HepG2 (cell line): ENCODE measurements around the gene XRCC1. TPM values are rescaled to one million over a fixed set of nuclear protein-coding genes. Genes with fewer than 3 reads are reported as not detected.

Experiments used
- ATF7 ChIP-seq, 2 experiments: fragments of 450-650 bp in 1 of 2; sonication (generic) in 1 of 2; formaldehyde crosslinking in 1 of 2; IDR thresholded peaks; 2 replicates each; pipeline versions ENCODE4 v1.4.0 to v1.6.1; 2016 to 2020; ENCODE audit warnings: antibody characterized with exemption in 1 of 2, mild to moderate bottlenecking in 1 of 2, missing genetic modification reagents in 1 of 2
- DPF2 ChIP-seq: sonication (generic); formaldehyde crosslinking; IDR thresholded peaks from 2 replicates; pipeline ENCODE4 v1.4.0; 2020; ENCODE audit warnings: mild to moderate bottlenecking, low read depth, missing genetic modification reagents, borderline replicate concordance
- ETV5 ChIP-seq: IDR thresholded peaks from 2 replicates; pipeline ENCODE4 v1.6.1; 2018; ENCODE audit warnings: missing biosample characterization, missing genetic modification reagents, inconsistent platforms, borderline replicate concordance
- FOXJ3 ChIP-seq: sonication (generic); formaldehyde crosslinking; IDR thresholded peaks from 2 replicates; pipeline ENCODE4 v1.4.0; 2020; ENCODE audit warnings: missing genetic modification reagents, mild to moderate bottlenecking, borderline replicate concordance
- NFE2L1 ChIP-seq: sonication (generic); formaldehyde crosslinking; IDR thresholded peaks from 2 replicates; pipeline ENCODE4 v1.4.0; 2020; ENCODE audit warnings: missing genetic modification reagents, mild to moderate bottlenecking, borderline replicate concordance
- RORA ChIP-seq: sonication (generic); formaldehyde crosslinking; IDR thresholded peaks from 2 replicates; pipeline ENCODE4 v1.5.0; 2020; ENCODE audit warnings: mild to moderate bottlenecking, missing genetic modification reagents, moderate library complexity
- TGIF2 ChIP-seq: IDR thresholded peaks from 2 replicates; pipeline ENCODE4 v1.6.1; 2016; ENCODE audit warnings: control low read depth, missing compliant biosample characterization
- ZC3H4 ChIP-seq: sonication (generic); formaldehyde crosslinking; IDR thresholded peaks from 2 replicates; pipeline ENCODE4 v1.4.0; 2020; ENCODE audit warnings: missing genetic modification reagents, borderline replicate concordance
- ZFP1 ChIP-seq: IDR thresholded peaks from 2 replicates; pipeline ENCODE4 v1.6.1; 2016
- ZNF20 ChIP-seq: sonication (generic); formaldehyde crosslinking; IDR thresholded peaks from 2 replicates; pipeline ENCODE4 v1.4.0; 2020; ENCODE audit warnings: mild to moderate bottlenecking, moderate library complexity, missing genetic modification reagents
- ZNF260 ChIP-seq: sonication (generic); formaldehyde crosslinking; IDR thresholded peaks from 2 replicates; pipeline ENCODE4 v1.4.0; 2020; ENCODE audit warnings: missing genetic modification reagents, low read depth, mild to moderate bottlenecking, borderline replicate concordance
- ZNF484 ChIP-seq: sonication (generic); formaldehyde crosslinking; IDR thresholded peaks from 2 replicates; pipeline ENCODE4 v1.5.1; 2020; ENCODE audit warnings: mild to moderate bottlenecking, low read depth, missing genetic modification reagents, borderline replicate concordance
- ZNF766 ChIP-seq: sonication (generic); formaldehyde crosslinking; IDR thresholded peaks from 2 replicates; pipeline ENCODE4 v1.5.0; 2020; ENCODE audit warnings: missing genetic modification reagents, borderline replicate concordance
- ZNF772 ChIP-seq: sonication (generic); formaldehyde crosslinking; IDR thresholded peaks from 2 replicates; pipeline ENCODE4 v1.5.0; 2020; ENCODE audit warnings: mild to moderate bottlenecking, missing genetic modification reagents
- polyA plus RNA-seq, 8 experiments: library from polyadenylated mRNA; depleted of rRNA in 3 of 8; stranded (reverse) in 7 of 8; unstranded in 1 of 8; fragments of >200 nt; fragmentation: Illumina TruSeq in 4 of 8; extraction: Trizol in 4 of 8; gene quantifications; 2 replicates each; pipeline versions ENCODE4 v1.2.1 to v1.2.3, GENCODE V29; 2011 to 2016; ENCODE audit warnings: low read depth in 4 of 8, missing spikeins in 1 of 8, mixed read lengths in 1 of 8; ENCODE audit not compliant: insufficient read depth in 1 of 8
- total RNA-seq, 5 experiments: library from RNA; depleted of rRNA; stranded (reverse); fragments of >200 nt; fragmentation: Illumina TruSeq; extraction: Trizol; gene quantifications; 2 replicates each; pipeline ENCODE4 v1.2.3, GENCODE V29; 2016; ENCODE audit warnings: low read depth in 1 of 5
- TF ChIP-seq, protein P1 (sequence below): sonication (generic); formaldehyde crosslinking; IDR thresholded peaks from 2 replicates; pipeline ENCODE4 v1.9.0; 2022; ENCODE audit warnings: missing genetic modification reagents, mild to moderate bottlenecking, borderline replicate concordance
- TF ChIP-seq, protein P2 (sequence below): sonication (generic); formaldehyde crosslinking; IDR thresholded peaks from 2 replicates; pipeline ENCODE4 v1.4.0; 2020; ENCODE audit warnings: low read depth, mild to moderate bottlenecking, missing genetic modification reagents
- TF ChIP-seq, protein P3 (sequence below): sonication (generic); formaldehyde crosslinking; IDR thresholded peaks from 2 replicates; pipeline ENCODE4 v1.4.0; 2020; ENCODE audit warnings: mild to moderate bottlenecking, missing genetic modification reagents
- TF ChIP-seq, protein P4 (sequence below): sonication (generic); formaldehyde crosslinking; IDR thresholded peaks from 2 replicates; pipeline ENCODE4 v1.5.1; 2020; ENCODE audit warnings: mild to moderate bottlenecking, missing genetic modification reagents, borderline replicate concordance

The XRCC1 gene
- total and polyA plus RNA-seq, 2 of the 13 experiments (the other 11 are each of a cell fraction or from before 2014, with no cell fraction given), result 24.7 to 26.3 TPM

DNA sequence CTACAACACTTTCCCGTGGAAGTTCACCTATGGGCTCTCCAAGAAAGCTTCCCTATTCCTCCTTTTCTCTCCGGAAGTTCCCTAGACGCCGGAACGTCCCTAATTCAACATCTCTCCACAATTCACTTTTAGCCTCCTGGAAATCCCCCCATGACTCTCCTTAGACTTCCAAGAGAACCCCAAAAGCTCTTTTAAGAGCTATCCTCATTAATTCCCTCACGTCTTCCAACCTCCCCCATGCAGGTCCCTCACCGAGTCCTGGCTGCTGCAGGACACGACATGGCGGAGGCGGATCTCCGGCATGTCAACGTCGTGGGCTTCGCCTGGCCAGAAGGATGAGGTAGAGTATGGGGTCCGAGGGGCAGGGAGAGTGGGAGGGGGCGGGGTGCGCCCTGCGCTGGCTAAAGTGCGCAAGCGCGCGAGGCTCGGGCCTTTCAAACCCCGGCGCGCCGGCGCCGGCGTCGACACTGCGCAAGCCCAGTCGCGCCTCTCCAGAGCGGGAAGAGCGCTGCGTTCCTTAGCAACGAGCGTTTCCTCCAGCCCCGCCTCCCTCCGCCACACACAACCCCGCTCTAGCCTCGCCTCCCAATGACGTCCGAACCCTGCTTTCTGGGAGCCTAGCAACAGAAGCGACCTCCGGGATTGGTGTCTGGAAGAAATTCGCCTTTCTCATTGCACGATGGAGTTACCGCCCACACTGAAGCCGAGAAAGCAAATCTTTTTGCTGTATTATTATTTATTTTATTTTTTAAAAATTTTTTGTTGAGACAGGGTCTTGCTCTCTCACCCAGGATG, at the start of gene XRCC1, which contains the start of gene PINLYP (continued):
- TF ChIP-seq, protein P1, sequence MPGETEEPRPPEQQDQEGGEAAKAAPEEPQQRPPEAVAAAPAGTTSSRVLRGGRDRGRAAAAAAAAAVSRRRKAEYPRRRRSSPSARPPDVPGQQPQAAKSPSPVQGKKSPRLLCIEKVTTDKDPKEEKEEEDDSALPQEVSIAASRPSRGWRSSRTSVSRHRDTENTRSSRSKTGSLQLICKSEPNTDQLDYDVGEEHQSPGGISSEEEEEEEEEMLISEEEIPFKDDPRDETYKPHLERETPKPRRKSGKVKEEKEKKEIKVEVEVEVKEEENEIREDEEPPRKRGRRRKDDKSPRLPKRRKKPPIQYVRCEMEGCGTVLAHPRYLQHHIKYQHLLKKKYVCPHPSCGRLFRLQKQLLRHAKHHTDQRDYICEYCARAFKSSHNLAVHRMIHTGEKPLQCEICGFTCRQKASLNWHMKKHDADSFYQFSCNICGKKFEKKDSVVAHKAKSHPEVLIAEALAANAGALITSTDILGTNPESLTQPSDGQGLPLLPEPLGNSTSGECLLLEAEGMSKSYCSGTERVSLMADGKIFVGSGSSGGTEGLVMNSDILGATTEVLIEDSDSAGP (CRISPR knock-in tag), result no peak
- TF ChIP-seq, protein P2, sequence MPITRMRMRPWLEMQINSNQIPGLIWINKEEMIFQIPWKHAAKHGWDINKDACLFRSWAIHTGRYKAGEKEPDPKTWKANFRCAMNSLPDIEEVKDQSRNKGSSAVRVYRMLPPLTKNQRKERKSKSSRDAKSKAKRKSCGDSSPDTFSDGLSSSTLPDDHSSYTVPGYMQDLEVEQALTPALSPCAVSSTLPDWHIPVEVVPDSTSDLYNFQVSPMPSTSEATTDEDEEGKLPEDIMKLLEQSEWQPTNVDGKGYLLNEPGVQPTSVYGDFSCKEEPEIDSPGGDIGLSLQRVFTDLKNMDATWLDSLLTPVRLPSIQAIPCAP (CRISPR knock-in tag), result no peak
- TF ChIP-seq DPF2 (no peak), ZNF772 (CRISPR knock-in tag) (no peak), ATF7 (IDR thresholded peaks at IDR 0.05) (no peak), ATF7 (CRISPR knock-in tag; IDR thresholded peaks at IDR 0.05) (no peak), FOXJ3 (CRISPR knock-in tag) (no peak), ZFP1 (CRISPR knock-in tag) (0 out of 2 replicates have a peak, but pooled peaks have one; percentile 12), ETV5 (CRISPR knock-in tag) (no peak), ZNF260 (no peak), TGIF2 (no peak), ZNF20 (CRISPR knock-in tag) (no peak), NFE2L1 (no peak), ZNF766 (CRISPR knock-in tag) (no peak), ZC3H4 (no peak), RORA (no peak), ZNF484 (no peak)
- TF ChIP-seq, protein P3, sequence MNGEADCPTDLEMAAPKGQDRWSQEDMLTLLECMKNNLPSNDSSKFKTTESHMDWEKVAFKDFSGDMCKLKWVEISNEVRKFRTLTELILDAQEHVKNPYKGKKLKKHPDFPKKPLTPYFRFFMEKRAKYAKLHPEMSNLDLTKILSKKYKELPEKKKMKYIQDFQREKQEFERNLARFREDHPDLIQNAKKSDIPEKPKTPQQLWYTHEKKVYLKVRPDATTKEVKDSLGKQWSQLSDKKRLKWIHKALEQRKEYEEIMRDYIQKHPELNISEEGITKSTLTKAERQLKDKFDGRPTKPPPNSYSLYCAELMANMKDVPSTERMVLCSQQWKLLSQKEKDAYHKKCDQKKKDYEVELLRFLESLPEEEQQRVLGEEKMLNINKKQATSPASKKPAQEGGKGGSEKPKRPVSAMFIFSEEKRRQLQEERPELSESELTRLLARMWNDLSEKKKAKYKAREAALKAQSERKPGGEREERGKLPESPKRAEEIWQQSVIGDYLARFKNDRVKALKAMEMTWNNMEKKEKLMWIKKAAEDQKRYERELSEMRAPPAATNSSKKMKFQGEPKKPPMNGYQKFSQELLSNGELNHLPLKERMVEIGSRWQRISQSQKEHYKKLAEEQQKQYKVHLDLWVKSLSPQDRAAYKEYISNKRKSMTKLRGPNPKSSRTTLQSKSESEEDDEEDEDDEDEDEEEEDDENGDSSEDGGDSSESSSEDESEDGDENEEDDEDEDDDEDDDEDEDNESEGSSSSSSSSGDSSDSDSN (CRISPR knock-in tag), result no peak
- TF ChIP-seq, protein P4, sequence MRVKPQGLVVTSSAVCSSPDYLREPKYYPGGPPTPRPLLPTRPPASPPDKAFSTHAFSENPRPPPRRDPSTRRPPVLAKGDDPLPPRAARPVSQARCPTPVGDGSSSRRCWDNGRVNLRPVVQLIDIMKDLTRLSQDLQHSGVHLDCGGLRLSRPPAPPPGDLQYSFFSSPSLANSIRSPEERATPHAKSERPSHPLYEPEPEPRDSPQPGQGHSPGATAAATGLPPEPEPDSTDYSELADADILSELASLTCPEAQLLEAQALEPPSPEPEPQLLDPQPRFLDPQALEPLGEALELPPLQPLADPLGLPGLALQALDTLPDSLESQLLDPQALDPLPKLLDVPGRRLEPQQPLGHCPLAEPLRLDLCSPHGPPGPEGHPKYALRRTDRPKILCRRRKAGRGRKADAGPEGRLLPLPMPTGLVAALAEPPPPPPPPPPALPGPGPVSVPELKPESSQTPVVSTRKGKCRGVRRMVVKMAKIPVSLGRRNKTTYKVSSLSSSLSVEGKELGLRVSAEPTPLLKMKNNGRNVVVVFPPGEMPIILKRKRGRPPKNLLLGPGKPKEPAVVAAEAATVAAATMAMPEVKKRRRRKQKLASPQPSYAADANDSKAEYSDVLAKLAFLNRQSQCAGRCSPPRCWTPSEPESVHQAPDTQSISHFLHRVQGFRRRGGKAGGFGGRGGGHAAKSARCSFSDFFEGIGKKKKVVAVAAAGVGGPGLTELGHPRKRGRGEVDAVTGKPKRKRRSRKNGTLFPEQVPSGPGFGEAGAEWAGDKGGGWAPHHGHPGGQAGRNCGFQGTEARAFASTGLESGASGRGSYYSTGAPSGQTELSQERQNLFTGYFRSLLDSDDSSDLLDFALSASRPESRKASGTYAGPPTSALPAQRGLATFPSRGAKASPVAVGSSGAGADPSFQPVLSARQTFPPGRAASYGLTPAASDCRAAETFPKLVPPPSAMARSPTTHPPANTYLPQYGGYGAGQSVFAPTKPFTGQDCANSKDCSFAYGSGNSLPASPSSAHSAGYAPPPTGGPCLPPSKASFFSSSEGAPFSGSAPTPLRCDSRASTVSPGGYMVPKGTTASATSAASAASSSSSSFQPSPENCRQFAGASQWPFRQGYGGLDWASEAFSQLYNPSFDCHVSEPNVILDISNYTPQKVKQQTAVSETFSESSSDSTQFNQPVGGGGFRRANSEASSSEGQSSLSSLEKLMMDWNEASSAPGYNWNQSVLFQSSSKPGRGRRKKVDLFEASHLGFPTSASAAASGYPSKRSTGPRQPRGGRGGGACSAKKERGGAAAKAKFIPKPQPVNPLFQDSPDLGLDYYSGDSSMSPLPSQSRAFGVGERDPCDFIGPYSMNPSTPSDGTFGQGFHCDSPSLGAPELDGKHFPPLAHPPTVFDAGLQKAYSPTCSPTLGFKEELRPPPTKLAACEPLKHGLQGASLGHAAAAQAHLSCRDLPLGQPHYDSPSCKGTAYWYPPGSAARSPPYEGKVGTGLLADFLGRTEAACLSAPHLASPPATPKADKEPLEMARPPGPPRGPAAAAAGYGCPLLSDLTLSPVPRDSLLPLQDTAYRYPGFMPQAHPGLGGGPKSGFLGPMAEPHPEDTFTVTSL, result no peak
